Kidney (tissue), 14 donors: ENCODE measurements around the gene WDR48. TPM values are rescaled to one million over a fixed set of nuclear protein-coding genes. Genes with fewer than 3 reads are reported as not detected.
A peak's percentile ranks its signal among the peaks of the same experiment; 100 is the strongest.

Experiments
- DNase-seq, 5 donors: peaks; one replicate each; pipeline ENCODE4 v3.0.0-alpha.2; 2013 to 2020
- FAIRE-seq: peaks from 2 replicates; lab custom pipeline; 2012; peaks lifted over from hg19 to GRCh38; lab: Jason Lieb, UNC
- H3K27ac ChIP-seq, 2 donors: one replicate each; pipeline ENCODE4 v1.7.0; 2013; ENCODE audit warnings: low read depth in 2 of 2, low read length in 2 of 2, inconsistent platforms in 1 of 2
- H3K27me3 ChIP-seq: one replicate; pipeline ENCODE4 v1.7.1; 2013; ENCODE audit warnings: low read length, inconsistent platforms; ENCODE audit not compliant: control insufficient read depth, insufficient read depth
- H3K36me3 ChIP-seq, 3 donors: one replicate each; pipeline versions ENCODE4 v1.7.0 to v1.7.1; 2013; ENCODE audit warnings: low read length in 3 of 3, control low read depth in 1 of 3, inconsistent platforms in 1 of 3; ENCODE audit not compliant: insufficient read depth in 3 of 3, control insufficient read depth in 2 of 3
- H3K4me1 ChIP-seq, 3 donors: one replicate each; pipeline versions ENCODE4 v1.7.0 to v1.7.1; 2013; ENCODE audit warnings: low read length in 3 of 3, inconsistent platforms in 1 of 3, low read depth in 1 of 3; ENCODE audit not compliant: control insufficient read depth in 2 of 3, insufficient read depth in 2 of 3
- H3K4me3 ChIP-seq, 3 donors: one replicate each; pipeline versions ENCODE4 v1.7.0 to v1.8.1; 2013; ENCODE audit warnings: low read length in 3 of 3, control low read depth in 1 of 3, inconsistent platforms in 1 of 3
- H3K9ac ChIP-seq, 3 donors: one replicate each; pipeline versions ENCODE4 v1.7.0 to v1.7.1; 2013; ENCODE audit warnings: low read length in 3 of 3, control low read depth in 1 of 3, inconsistent platforms in 1 of 3
- H3K9me3 ChIP-seq, 3 donors: one replicate each; pipeline versions ENCODE4 v1.7.0 to v1.7.1; 2013; ENCODE audit warnings: low read length in 3 of 3, control low read depth in 1 of 3, inconsistent platforms in 1 of 3; ENCODE audit not compliant: control insufficient read depth in 2 of 3, insufficient read depth in 1 of 3
- CTCF ChIP-seq: IDR thresholded peaks from 3 replicates; pipeline ENCODE4 v1.5.1; 2012; ENCODE audit warnings: mild to moderate bottlenecking, moderate library complexity, borderline replicate concordance; ENCODE audit not compliant: insufficient read depth; ENCODE audit errors: extremely low read depth
- intact Hi-C: fragments of 100-400 bp; cut with DNase I; formaldehyde crosslinking; loops from one replicate; pipeline ENCODE4 v1.11.1; 2022
- polyA plus RNA-seq: library from polyadenylated mRNA; stranded (reverse); fragments of 350-450 nt; fragmentation: Illumina TruSeq; extraction: RNeasy Lipid Tissue Mini Kit (QIAGEN cat#74804); gene quantifications from one replicate; pipeline ENCODE4 v1.2.3, GENCODE V29; 2014; ENCODE audit warnings: low read depth, low replicate concordance; ENCODE audit not compliant: insufficient read depth
- total RNA-seq: library from RNA; stranded (reverse); fragmentation: NEBNext Ultra II Directional; extraction: Animal tissue kit (Norgen Biotek cat#: 25700); gene quantifications from one replicate; pipeline ENCODE4 v1.2.1, GENCODE V29; 2021
- donor health status: control.
- donor health status: control.
- donor health status: control.
- donor health status: control.
- donor health status: control.
- donor health status: DM: yes; HTN: yes; CAD: no.
- donor health status: Normal renal cell carcinoma (clear cell type).

Gene WDR48
- total and polyA plus RNA-seq, 2 donors from 2014 or later = 21.0 to 48.3 TPM

- Histone ChIP-seq H3K4me1 (peaks cover 0 to 30% (median 13%) of the 10 kb centered on the region in 3 donors), H3K9me3 (no peaks in the 10 kb centered on the region), H3K27ac (no peak overlapping the region), H3K36me3 (peaks cover 0 to 4% (median 4%) of the 10 kb centered on the region in 3 donors), H3K27me3 (no peaks in the 10 kb centered on the region), H3K9ac (peak overlapping the region in 1 of 3 donors; percentile 93), H3K4me3 (peak overlapping the region in 2 of 3 donors; percentile 66 to 96)
- intact Hi-C loops = no loop called here
- no peak for TF ChIP-seq CTCF
- no peak for DNase-seq
- FAIRE-seq = no peak
Measured at GRCh38 chr3:39105687-39106063, 53.9 kb downstream of the WDR48 start.

GRCh38 chr3:39106281-39106811 is 54.5 kb downstream of the WDR48 start:
- no peaks in the 10 kb centered on the region for H3K9me3 ChIP-seq
- no peak for TF ChIP-seq CTCF
- H3K36me3 ChIP-seq = peaks cover 0 to 7% (median 4%) of the 10 kb centered on the region in 3 donors
- H3K27ac ChIP-seq = peak overlapping the region; percentile 52 to 87
- H3K4me1 ChIP-seq = peaks cover 0 to 30% (median 13%) of the 10 kb centered on the region in 3 donors
- intact Hi-C loops = no loop called here
- peak overlapping the region; percentile 30 to 93 (median 74) for H3K9ac ChIP-seq
- peak overlapping the region; percentile 66 to 96 (median 69) for H3K4me3 ChIP-seq
- FAIRE-seq (no peak), DNase-seq (peak in 2 of 5 donors; percentile 49 to 50)
- H3K27me3 ChIP-seq = no peaks in the 10 kb centered on the region

- peak overlapping the region; percentile 66 to 96 (median 69) for H3K4me3 ChIP-seq
- H3K9me3 ChIP-seq = no peaks in the 10 kb centered on the region
- no peak for TF ChIP-seq CTCF
- no peak for FAIRE-seq
- peak; percentile 62 to 86 (median 74) for DNase-seq
- H3K36me3 ChIP-seq = peaks cover 0 to 7% (median 3%) of the 10 kb centered on the region in 3 donors
- H3K4me1 ChIP-seq = peaks cover 0 to 30% (median 13%) of the 10 kb centered on the region in 3 donors
- H3K9ac ChIP-seq = peak overlapping the region; percentile 30 to 93 (median 74)
- intact Hi-C loops = no loop called here
- H3K27me3 ChIP-seq = no peaks in the 10 kb centered on the region
- peak overlapping the region; percentile 84 to 87 for H3K27ac ChIP-seq
Measured at GRCh38 chr3:39106851-39107387, 55.1 kb downstream of the WDR48 start.
